BE2C (cell line): ENCODE data around the gene NOVA1.

ENCODE experiments used
- DNase-seq: peaks from one replicate; pipeline ENCODE4 v3.0.0-alpha.2; 2020
- H3K27me3 ChIP-seq: fragments of 250-450 bp; sonication (Bioruptor Pico); 2 replicates; pipeline ENCODE4 v1.5.1; 2020; ENCODE audit warnings: mild to moderate bottlenecking
- H3K36me3 ChIP-seq: fragments of 250-450 bp; sonication (Bioruptor Pico); 2 replicates; pipeline ENCODE4 v1.5.1; 2020; ENCODE audit warnings: mild to moderate bottlenecking
- H3K4me1 ChIP-seq: fragments of 250-450 bp; sonication (Bioruptor Pico); 2 replicates; pipeline ENCODE4 v1.5.1; 2020
- H3K4me3 ChIP-seq: 2 replicates; pipeline ENCODE4 v1.5.1; 2011; ENCODE audit warnings: low read depth, low read length
- H3K9me3 ChIP-seq: fragments of 250-450 bp; sonication (Bioruptor Pico); 2 replicates; pipeline ENCODE4 v1.5.1; 2020
- CTCF ChIP-seq: IDR thresholded peaks from 2 replicates; pipeline ENCODE4 v1.5.1; 2012; ENCODE audit warnings: mild to moderate bottlenecking, low read depth, low read length

NOVA1 gene

DNA sequence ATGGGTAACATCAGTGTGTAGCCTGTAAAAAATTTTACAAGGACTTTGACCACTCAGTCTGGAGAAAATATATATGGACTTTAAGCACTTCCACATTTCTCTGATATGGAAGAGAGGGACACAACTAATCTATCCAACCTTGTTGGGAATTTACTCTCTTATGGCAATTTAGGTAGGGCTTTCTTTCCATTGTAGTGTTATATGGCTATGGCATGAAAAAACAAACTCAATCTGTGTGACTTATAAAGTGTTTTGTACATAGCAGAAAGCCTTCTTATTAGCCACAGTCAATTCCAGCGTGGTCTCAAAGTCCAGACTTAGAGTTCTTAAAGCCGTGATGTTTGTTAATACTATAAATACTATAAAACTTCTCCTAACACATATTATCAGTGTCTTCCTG lies 98.3 kb downstream of the NOVA1 start:
- TF ChIP-seq CTCF, result no peak
- Histone ChIP-seq H3K9me3 (no peaks in the 10 kb centered on the region), H3K4me1 (no peaks in the 10 kb centered on the region), H3K4me3 (no peak overlapping the region), H3K27me3 (no peaks in the 10 kb centered on the region), H3K36me3 (no peaks in the 10 kb centered on the region)
- no peak for DNase-seq

DNA sequence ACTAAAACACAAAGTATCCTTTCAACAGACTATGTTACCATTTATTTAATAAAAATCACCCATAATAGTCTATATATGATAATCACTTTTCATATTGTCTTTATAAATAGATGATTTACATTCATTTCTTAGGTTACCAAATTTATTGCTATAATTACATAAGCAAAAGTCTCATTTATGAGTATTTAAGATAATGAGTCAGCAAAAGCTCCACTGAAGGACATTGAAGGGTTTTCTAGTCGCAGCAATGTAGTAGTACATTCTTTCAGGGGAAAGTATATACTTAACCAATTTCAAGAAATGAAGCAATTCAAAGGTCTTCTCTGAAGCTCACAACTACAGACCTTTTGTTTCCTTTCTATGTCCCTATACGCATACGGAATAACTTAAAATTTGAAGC lies 110.9 kb downstream of the NOVA1 start:
- no peaks in the 10 kb centered on the region for H3K4me1 ChIP-seq
- no peaks in the 10 kb centered on the region for H3K27me3 ChIP-seq
- DNase-seq, result no peak
- no peak overlapping the region for H3K4me3 ChIP-seq
- no peaks in the 10 kb centered on the region for H3K36me3 ChIP-seq
- no peak for TF ChIP-seq CTCF
- no peaks in the 10 kb centered on the region for H3K9me3 ChIP-seq

GRCh38 chr14:26484562-26484961 lies 113.3 kb downstream of the NOVA1 start:
- Histone ChIP-seq H3K36me3 (no peaks in the 10 kb centered on the region), H3K27me3 (no peaks in the 10 kb centered on the region), H3K4me1 (no peaks in the 10 kb centered on the region), H3K9me3 (no peaks in the 10 kb centered on the region), H3K4me3 (no peak overlapping the region)
- no peak for TF ChIP-seq CTCF
- no peak for DNase-seq

DNA sequence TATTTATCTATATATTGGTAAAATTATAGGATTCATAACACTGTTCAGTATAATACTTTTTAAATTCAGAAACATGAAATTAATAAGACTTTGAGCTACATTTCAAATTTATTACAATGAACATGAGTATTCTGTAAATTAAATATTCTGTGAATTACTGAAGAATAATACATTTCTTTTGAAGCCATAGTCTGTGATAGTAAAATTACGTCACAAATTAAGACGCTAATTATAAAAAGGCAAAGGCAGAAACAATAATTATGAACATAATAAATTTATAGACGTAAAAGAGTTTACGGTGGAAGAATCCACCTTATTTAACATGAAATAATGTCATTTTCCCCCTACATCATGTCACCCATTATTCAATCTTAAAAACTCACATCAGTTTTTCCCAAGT lies 118.9 kb downstream of the NOVA1 start:
- no peaks in the 10 kb centered on the region for H3K9me3 ChIP-seq

DNA sequence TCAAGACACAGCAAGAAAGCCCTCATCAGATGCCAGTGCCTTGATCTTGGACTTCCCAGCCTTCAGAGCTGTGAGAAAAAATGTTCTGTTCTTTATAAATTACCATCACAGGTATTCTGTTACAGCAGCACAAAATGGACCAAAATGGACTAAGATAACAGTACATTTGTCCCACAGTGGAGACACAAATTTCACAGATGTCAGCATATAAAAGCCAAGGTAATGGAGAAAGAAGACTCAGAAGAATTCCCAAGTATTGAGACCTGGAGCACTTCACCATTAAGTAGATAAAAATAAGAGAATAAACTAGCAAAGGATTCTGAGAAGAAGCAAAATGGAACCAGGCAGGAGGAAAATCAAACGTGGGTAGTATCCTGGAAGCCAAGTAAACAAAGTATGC lies 131.0 kb downstream of the NOVA1 start:
- TF ChIP-seq CTCF, result no peak
- H3K4me3 ChIP-seq, result no peak overlapping the region
- no peaks in the 10 kb centered on the region for H3K36me3 ChIP-seq
- no peak for DNase-seq
- H3K27me3 ChIP-seq, result no peaks in the 10 kb centered on the region
- H3K9me3 ChIP-seq, result no peaks in the 10 kb centered on the region
- no peaks in the 10 kb centered on the region for H3K4me1 ChIP-seq

More for the DNA sequence above, 118.9 kb downstream of the NOVA1 start:
- TF ChIP-seq CTCF, result no peak
- Histone ChIP-seq H3K4me1 (no peaks in the 10 kb centered on the region), H3K4me3 (no peak overlapping the region), H3K36me3 (no peaks in the 10 kb centered on the region), H3K27me3 (no peaks in the 10 kb centered on the region)
- no peak for DNase-seq

DNA sequence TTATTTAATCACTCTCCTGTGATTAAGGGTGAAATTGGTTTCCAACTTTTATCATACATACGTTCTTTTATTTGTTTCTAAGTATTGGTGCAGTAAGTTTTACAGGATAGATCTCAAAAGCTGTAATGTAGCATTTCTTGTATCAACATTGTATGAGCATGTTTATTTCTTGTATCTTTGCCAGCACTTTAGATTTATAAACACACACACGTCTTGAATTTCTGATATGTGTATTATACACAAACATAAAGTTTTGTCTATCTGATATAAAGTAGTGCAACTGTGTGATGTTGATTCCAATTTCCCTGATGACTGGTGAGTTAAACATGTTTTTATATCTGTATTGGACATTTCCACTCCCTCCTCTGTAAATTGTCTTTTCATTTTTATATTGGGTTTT lies 134.7 kb downstream of the NOVA1 start:
- H3K4me1 ChIP-seq, result no peaks in the 10 kb centered on the region
- no peaks in the 10 kb centered on the region for H3K36me3 ChIP-seq
- no peaks in the 10 kb centered on the region for H3K27me3 ChIP-seq
- H3K4me3 ChIP-seq, result no peak overlapping the region
- H3K9me3 ChIP-seq, result no peaks in the 10 kb centered on the region
- DNase-seq, result no peak
- no peak for TF ChIP-seq CTCF
